Transverse colon (tissue), 4 donors: ENCODE data around the gene SMIM11.

Source experiments
- CTCF ChIP-seq, 5 experiments: fragments of 200-600 bp in 3 of 5; fragments of 450-650 bp in 2 of 5; sonication (generic) in 3 of 5; IDR thresholded peaks; 1 replicate in 2 of 5; 2 replicates in 3 of 5; pipeline ENCODE4 v1.5.1; 2016 to 2017; ENCODE audit warnings: antibody characterized with exemption in 5 of 5, inconsistent platforms in 3 of 5, mild to moderate bottlenecking in 2 of 5, moderate library complexity in 1 of 5
- EP300 ChIP-seq: sonication (generic); formaldehyde crosslinking; IDR thresholded peaks from one replicate; pipeline ENCODE4 v1.6.1; 2017; ENCODE audit warnings: antibody characterized with exemption, low read depth
- POLR2A ChIP-seq: fragments of 450-650 bp; IDR thresholded peaks from one replicate; pipeline ENCODE4 v1.6.1; 2016; ENCODE audit warnings: antibody characterized with exemption, mild to moderate bottlenecking, moderate library complexity
- POLR2AphosphoS5 ChIP-seq, 3 donors: sonication (generic); formaldehyde crosslinking; IDR thresholded peaks; one replicate each; pipeline ENCODE4 v1.6.1; 2016; ENCODE audit warnings: antibody characterized with exemption in 3 of 3

DNA sequence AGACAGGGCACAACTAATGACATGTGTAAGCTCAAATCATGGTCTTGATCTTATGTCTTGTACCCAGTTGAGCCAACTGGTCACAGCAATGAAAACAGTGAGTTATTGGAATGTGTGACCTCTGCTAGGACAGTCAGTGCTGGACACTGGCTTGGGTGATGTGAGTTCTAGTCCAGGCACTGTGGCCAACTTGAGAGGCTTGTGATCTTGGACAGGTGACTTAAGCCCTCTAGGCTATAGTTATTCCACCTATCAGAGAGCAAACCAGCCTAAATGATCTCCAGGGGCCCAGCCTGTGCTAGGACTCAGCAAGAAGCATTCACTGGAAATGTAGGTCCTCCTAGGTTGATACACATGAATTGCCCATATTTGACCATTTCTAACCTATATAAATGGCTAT lies 10.4 kb upstream of the SMIM11 start:
- TF ChIP-seq POLR2AphosphoS5 (IDR thresholded peaks at IDR 0.05) (no peak), CTCF (IDR thresholded peaks at IDR 0.05) (no peak), EP300 (no peak), POLR2A (no peak)
